ENCODE measurements around the gene LTC4S. TPM values are rescaled to one million over a fixed set of nuclear protein-coding genes. Genes with fewer than 3 reads are reported as not detected.

LTC4S gene
- total RNA-seq, 1 experiment from 2014 or later: 2.6 TPM

- no peak for TF ChIP-seq EMX1 (CRISPR knock-in tag; IDR thresholded peaks at IDR 0.05)
- TF ChIP-seq, protein P1, sequence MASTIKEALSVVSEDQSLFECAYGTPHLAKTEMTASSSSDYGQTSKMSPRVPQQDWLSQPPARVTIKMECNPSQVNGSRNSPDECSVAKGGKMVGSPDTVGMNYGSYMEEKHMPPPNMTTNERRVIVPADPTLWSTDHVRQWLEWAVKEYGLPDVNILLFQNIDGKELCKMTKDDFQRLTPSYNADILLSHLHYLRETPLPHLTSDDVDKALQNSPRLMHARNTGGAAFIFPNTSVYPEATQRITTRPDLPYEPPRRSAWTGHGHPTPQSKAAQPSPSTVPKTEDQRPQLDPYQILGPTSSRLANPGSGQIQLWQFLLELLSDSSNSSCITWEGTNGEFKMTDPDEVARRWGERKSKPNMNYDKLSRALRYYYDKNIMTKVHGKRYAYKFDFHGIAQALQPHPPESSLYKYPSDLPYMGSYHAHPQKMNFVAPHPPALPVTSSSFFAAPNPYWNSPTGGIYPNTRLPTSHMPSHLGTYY (CRISPR knock-in tag; IDR thresholded peaks at IDR 0.05): no peak
- Mint-ChIP-seq H3K27ac (no peak overlapping the region), H3K36me3 (peaks cover 64% of the 10 kb centered on the region), H3K4me3 (no peak overlapping the region), H3K27me3 (ENCODE audit: low read depth) (no peaks in the 10 kb centered on the region), H3K4me1 (no peaks in the 10 kb centered on the region), H3K9me3 (peaks cover 14% of the 10 kb centered on the region)
- DNase-seq (ENCODE audit: low spot score): no peak
- ATAC-seq: no peak
- POLR2A ChIA-PET: no interaction called here
- CTCF ChIA-PET: interaction anchor here (1.6 kb wide), 1 partner anchor 40 kb away, joined by 3 read pairs; no protein-coding TSS in a partner anchor
Observed at GRCh38 chr5:179841621-179842020, 47.8 kb downstream of the LTC4S start.

Small RNA genes within 50 kb of the gene (microRNA-seq; reads per million reads assigned to microRNA genes)
- gene MIR1229 (ENCODE audit: borderline number of aligned reads): 12.9 reads per million, percentile 32 among the genes with 10 or more reads in this experiment

Other genes starting within 250 kb of the LTC4S start
- 32.3 to 34.0 TPM (median 32.7 TPM) in 3 replicates for gene RUFY1, start 243.4 kb upstream of the LTC4S start, total RNA-seq (2021)
- gene HNRNPH1, start 170.3 kb upstream of the LTC4S start, total RNA-seq (2021): 671 to 865 TPM (median 709 TPM) in 3 replicates
- gene CBY3, start 113.0 kb upstream of the LTC4S start, total RNA-seq (2021): 0.25 to 0.37 TPM (median 0.25 TPM) in 3 replicates
- 493 to 611 TPM (median 500 TPM) in 3 replicates for gene CANX, start 95.0 kb upstream of the LTC4S start, total RNA-seq (2021)
- gene MAML1, start 61.2 kb upstream of the LTC4S start, total RNA-seq (2021): 40.5 to 42.2 TPM (median 42.2 TPM) in 3 replicates
- 127 to 151 TPM (median 135 TPM) in 3 replicates for gene MGAT4B, start 12.9 kb downstream of the LTC4S start, total RNA-seq (2021)
- 78.5 to 95.2 TPM (median 86.5 TPM) in 3 replicates for gene SQSTM1, start 26.9 kb downstream of the LTC4S start, total RNA-seq (2021)
- 35.2 to 42.0 TPM (median 36.7 TPM) in 3 replicates for gene MRNIP, start 64.8 kb downstream of the LTC4S start, total RNA-seq (2021)
- gene TBC1D9B, start 113.9 kb downstream of the LTC4S start, total RNA-seq (2021): 64.9 to 70.9 TPM (median 69.0 TPM) in 3 replicates